K562 (cell line): ENCODE measurements around the gene ADGRB3. TPM values are rescaled to one million over a fixed set of nuclear protein-coding genes. Genes with fewer than 3 reads are reported as not detected.

ENCODE experiments used
- BCL6 ChIP-seq: fragments of 250-450 bp; sonication (Bioruptor Pico); IDR thresholded peaks from 2 replicates; pipeline ENCODE4 v1.4.0; 2020
- CBFA2T3 ChIP-seq: fragments of 450-650 bp; IDR thresholded peaks from 2 replicates; pipeline ENCODE4 v1.6.1; 2017
- CBX1 ChIP-seq: sonication (generic); IDR thresholded peaks from 2 replicates; pipeline ENCODE4 v1.6.1; 2016; ENCODE audit warnings: antibody characterized with exemption, low read depth, mild to moderate bottlenecking
- CEBPG ChIP-seq, 3 experiments: fragments of 200-800 bp in 1 of 3; sonication (Bioruptor generic) in 1 of 3; sonication (generic) in 1 of 3; formaldehyde crosslinking in 1 of 3; IDR thresholded peaks in 2 of 3; conservative IDR thresholded peaks in 1 of 3; 2 replicates each; pipeline versions ENCODE4 v1.6.1 to v1.8.0; 2016 to 2022; ENCODE audit warnings: missing compliant biosample characterization in 2 of 3, missing genetic modification characterization in 2 of 3, mild to moderate bottlenecking in 1 of 3, missing genetic modification reagents in 1 of 3
- GATA2 ChIP-seq: sonication (generic); formaldehyde crosslinking; IDR thresholded peaks from 2 replicates; pipeline ENCODE4 v1.4.0; 2020; ENCODE audit warnings: mild to moderate bottlenecking, missing genetic modification reagents
- HEY1 ChIP-seq: fragments of 250-450 bp; sonication (Bioruptor Pico); IDR thresholded peaks from 2 replicates; pipeline ENCODE4 v1.5.0; 2020; ENCODE audit warnings: mild to moderate bottlenecking, moderate library complexity, borderline replicate concordance
- KLF1 ChIP-seq: fragments of 450-650 bp; IDR thresholded peaks from 2 replicates; pipeline ENCODE4 v1.6.1; 2016; ENCODE audit warnings: missing genetic modification characterization, missing compliant biosample characterization
- PHF8 ChIP-seq: fragments of 200-600 bp; sonication (generic); IDR thresholded peaks from 2 replicates; pipeline ENCODE4 v1.6.1; 2012; ENCODE audit warnings: mixed run types, mild to moderate bottlenecking, inconsistent platforms, low read length, moderate library complexity, borderline replicate concordance
- TBL1XR1 ChIP-seq, 2 experiments: IDR thresholded peaks; 2 replicates each; pipeline ENCODE4 v1.6.1; 2012; ENCODE audit warnings: improper control_type of control experiment in 2 of 2, low read length in 2 of 2, mild to moderate bottlenecking in 1 of 2
- XRCC3 ChIP-seq: fragments of 450-650 bp; IDR thresholded peaks from 2 replicates; pipeline ENCODE4 v1.6.1; 2017; ENCODE audit warnings: mild to moderate bottlenecking, moderate library complexity
- ZNF12 ChIP-seq: sonication (generic); formaldehyde crosslinking; IDR thresholded peaks from 2 replicates; pipeline ENCODE4 v1.4.0; 2020; ENCODE audit warnings: mild to moderate bottlenecking, missing genetic modification reagents
- ZNF507 ChIP-seq: conservative IDR thresholded peaks from 2 replicates; pipeline ENCODE4 v1.6.1; 2017; ENCODE audit warnings: missing genetic modification characterization, missing compliant biosample characterization
- ZNF766 ChIP-seq: fragments of 200-800 bp; sonication (Bioruptor generic); conservative IDR thresholded peaks from 2 replicates; pipeline ENCODE4 v1.6.1; 2016; ENCODE audit warnings: missing genetic modification characterization, missing compliant biosample characterization
- polyA plus RNA-seq, 8 experiments: library from polyadenylated mRNA; depleted of rRNA in 4 of 8; stranded (reverse) in 5 of 8; unstranded in 3 of 8; fragments of >200 nt; fragmentation: Nextera tagmentation in 2 of 8; fragmentation: Illumina TruSeq in 1 of 8; extraction: Ambion mirVana in 2 of 8; extraction: Trizol in 1 of 8; gene quantifications; 2 replicates each; pipeline versions ENCODE4 v1.2.1 to v1.2.3, GENCODE V29; 2011 to 2014; ENCODE audit warnings: inconsistent platforms in 1 of 8, missing spikeins in 1 of 8
- total RNA-seq, 7 experiments: library from RNA; depleted of rRNA in 6 of 7; stranded (reverse); fragments of >200 nt in 6 of 7; fragmentation: Illumina TruSeq in 2 of 7; extraction: Trizol in 2 of 7; gene quantifications; 2 replicates each; pipeline versions ENCODE4 v1.2.1 to v1.2.3, GENCODE V29; 2011 to 2021; ENCODE audit warnings: low replicate concordance in 1 of 7
- TF ChIP-seq, protein P1 (sequence below): fragments of 250-450 bp; sonication (Bioruptor Pico); IDR thresholded peaks from 2 replicates; pipeline ENCODE4 v1.8.0; 2021; ENCODE audit warnings: borderline replicate concordance, mild to moderate bottlenecking, moderate library complexity; ENCODE audit not compliant: poor library complexity, severe bottlenecking
- TF ChIP-seq, protein P2 (sequence below): fragments of 250-450 bp; sonication (Bioruptor Pico); IDR thresholded peaks from 2 replicates; pipeline ENCODE4 v1.8.0; 2021; ENCODE audit warnings: moderate library complexity, mild to moderate bottlenecking, inconsistent platforms
- TF ChIP-seq, protein P3 (sequence below): IDR thresholded peaks from 3 replicates; pipeline ENCODE4 v1.6.1; 2011; ENCODE audit warnings: borderline replicate concordance, mild to moderate bottlenecking; ENCODE audit not compliant: insufficient read length, insufficient read depth
- TF ChIP-seq, protein P4 (sequence below), 2 experiments: IDR thresholded peaks in 1 of 2; conservative IDR thresholded peaks in 1 of 2; 2 replicates each; pipeline ENCODE4 v1.6.1; 2016; ENCODE audit warnings: low read depth in 2 of 2, mild to moderate bottlenecking in 1 of 2, missing compliant biosample characterization in 1 of 2, missing genetic modification characterization in 1 of 2, moderate library complexity in 1 of 2

ADGRB3 gene
- total and polyA plus RNA-seq, 9 of the 15 experiments (the other 6 are each of a cell fraction or from before 2014, with no cell fraction given), result 0.90 to 7.8 (median 2.4) TPM

DNA sequence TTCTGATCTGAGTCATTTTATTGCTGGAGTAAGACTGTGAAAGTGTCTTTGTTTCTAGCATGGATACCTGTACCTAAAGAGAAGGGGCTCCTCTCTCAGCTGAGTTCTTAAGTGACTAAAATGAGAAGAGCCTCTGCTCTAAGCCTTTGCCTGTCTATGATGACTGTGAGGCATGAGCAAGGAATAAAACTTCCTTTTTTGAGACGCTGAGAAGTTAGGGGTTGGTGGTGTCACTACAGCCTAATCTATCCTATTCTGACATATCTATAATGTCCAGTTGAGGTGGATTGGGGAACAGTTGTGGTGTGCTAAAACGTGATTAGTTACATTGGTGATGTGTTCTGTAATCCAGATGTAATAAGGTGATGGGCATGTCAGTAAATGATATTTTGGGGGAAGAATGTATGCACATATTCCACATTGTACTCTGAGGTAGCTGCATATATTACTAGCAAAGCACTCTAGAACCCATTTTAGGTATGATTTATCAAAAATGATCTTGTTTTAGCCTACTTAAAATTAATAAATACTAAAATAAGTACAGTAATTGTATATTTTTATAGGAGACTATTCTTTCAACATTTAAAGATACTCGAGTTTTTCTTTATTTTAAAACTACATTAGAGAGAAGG, 18.1 kb downstream of the ADGRB3 start (continued):
- no peak for TF ChIP-seq CEBPG (CRISPR knock-in tag; IDR thresholded peaks at IDR 0.05)
- TF ChIP-seq CEBPG (tag; conservative IDR thresholded peaks at IDR 0.05 in 1 of 2, IDR thresholded peaks at IDR 0.05 in 1 of 2), result no peak
- TF ChIP-seq CBFA2T3, result peak; percentile 96
- no peak for TF ChIP-seq ZNF766
- TF ChIP-seq, protein P1, sequence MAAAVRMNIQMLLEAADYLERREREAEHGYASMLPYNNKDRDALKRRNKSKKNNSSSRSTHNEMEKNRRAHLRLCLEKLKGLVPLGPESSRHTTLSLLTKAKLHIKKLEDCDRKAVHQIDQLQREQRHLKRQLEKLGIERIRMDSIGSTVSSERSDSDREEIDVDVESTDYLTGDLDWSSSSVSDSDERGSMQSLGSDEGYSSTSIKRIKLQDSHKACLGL (CRISPR knock-in tag), result no peak
- no peak for TF ChIP-seq KLF1 (tag)
- TF ChIP-seq BCL6 (CRISPR knock-in tag), result no peak
- TF ChIP-seq, protein P2, sequence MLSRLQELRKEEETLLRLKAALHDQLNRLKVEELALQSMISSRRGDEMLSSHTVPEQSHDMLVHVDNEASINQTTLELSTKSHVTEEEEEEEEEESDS (CRISPR knock-in tag), result no peak
- peak; percentile 57 for TF ChIP-seq GATA2 (CRISPR knock-in tag)
- TF ChIP-seq PHF8, result no peak
- peak in 1 of 2 experiments; percentile 70; a peak in 2 of 4 replicates for TF ChIP-seq TBL1XR1 (IDR thresholded peaks at IDR 0.05; ENCODE audit: low read length in 2 of 2)
- TF ChIP-seq, protein P3, sequence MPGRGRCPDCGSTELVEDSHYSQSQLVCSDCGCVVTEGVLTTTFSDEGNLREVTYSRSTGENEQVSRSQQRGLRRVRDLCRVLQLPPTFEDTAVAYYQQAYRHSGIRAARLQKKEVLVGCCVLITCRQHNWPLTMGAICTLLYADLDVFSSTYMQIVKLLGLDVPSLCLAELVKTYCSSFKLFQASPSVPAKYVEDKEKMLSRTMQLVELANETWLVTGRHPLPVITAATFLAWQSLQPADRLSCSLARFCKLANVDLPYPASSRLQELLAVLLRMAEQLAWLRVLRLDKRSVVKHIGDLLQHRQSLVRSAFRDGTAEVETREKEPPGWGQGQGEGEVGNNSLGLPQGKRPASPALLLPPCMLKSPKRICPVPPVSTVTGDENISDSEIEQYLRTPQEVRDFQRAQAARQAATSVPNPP, result no peak
- TF ChIP-seq, protein P4, sequence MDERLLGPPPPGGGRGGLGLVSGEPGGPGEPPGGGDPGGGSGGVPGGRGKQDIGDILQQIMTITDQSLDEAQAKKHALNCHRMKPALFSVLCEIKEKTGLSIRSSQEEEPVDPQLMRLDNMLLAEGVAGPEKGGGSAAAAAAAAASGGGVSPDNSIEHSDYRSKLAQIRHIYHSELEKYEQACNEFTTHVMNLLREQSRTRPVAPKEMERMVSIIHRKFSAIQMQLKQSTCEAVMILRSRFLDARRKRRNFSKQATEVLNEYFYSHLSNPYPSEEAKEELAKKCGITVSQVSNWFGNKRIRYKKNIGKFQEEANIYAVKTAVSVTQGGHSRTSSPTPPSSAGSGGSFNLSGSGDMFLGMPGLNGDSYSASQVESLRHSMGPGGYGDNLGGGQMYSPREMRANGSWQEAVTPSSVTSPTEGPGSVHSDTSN (CRISPR knock-in tag; IDR thresholded peaks at IDR 0.05; ENCODE audit: low read depth), result no peak
- TF ChIP-seq, protein P4 (tag; conservative IDR thresholded peaks at IDR 0.05; ENCODE audit: low read depth), result peak; percentile 75
- no peak for TF ChIP-seq ZNF507 (tag)
- no peak for TF ChIP-seq ZNF12
- no peak for TF ChIP-seq HEY1
- TF ChIP-seq CBX1, result no peak
- TF ChIP-seq XRCC3, result no peak
